Activated CD4-positive, alpha-beta T cell treated with anti-CD3 and anti-CD28 coated beads, Interleukin-10, Interleukin-2, amounts not matched to agents 100 ng/mL and 50 ng/mL, durations not matched to agents 16 hours and 8 hours (primary cell): ENCODE data around the gene MRM1.
A peak's percentile ranks its signal among the peaks of the same experiment; 100 is the strongest.

ENCODE experiments used
- DNase-seq: peaks from one replicate; pipeline ENCODE4 v3.0.0-alpha.2; 2020

Gene MRM1

DNA sequence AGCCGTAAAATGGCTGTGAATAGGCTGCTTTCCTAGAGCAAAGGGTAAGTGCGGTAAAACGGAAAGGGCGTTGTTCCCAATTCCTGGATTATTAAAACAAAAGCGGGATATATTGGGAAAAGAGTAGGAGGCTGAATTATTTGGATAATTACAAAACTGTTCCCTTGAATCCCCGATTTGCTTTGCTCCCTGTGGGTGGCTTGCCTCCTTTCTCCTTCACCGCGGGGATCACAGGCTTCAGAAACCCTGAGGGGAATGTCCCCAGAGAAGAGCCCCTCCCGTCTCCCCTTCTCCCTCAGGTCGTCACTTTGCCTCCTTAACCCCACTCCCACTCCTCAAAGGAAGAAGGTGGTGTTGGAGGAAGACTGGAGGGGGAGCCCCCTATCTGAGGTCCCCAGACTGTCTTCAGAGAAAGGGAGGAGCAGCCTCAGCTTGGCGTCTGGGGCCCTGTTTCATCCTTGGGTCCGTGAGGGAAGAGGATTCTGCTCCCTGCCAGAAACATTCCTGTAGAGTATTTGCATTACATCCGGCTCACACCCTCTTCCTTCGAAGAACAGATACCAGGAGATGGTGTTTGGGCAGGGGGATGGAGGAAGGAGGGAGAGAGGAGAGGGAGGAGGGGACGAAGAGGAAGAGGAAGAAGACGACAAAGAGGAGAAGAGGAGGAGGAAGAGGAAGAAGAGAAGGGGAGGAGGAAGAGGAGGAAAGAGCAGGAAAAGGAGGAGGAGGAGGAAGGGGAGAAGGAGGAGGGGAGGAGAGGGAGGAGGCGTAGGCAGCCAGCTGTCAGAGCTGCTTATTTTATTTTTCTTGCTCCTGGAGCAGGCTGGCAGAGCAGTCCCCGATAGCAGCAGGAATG, 31.8 kb downstream of the MRM1 start:
- DNase-seq, result no peak

DNA sequence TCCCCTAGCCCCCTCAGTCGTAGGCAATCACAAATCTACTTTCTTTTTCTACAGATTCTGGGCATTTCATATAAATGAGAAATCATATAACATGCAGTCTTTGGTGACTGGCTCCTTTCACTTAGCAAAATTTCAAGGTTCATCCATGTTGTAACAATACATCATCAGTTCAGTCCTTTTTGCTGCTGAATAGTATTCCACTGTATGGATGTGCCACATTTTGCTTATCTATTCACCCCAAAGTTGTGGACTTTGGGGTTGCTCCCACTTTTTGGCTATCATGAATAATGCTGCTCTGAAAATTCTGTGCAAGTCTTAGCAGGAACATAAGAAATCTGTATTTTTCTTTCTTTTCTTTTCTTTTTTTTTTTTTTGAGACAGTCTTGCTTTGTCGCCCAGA, 39.0 kb downstream of the MRM1 start:
- no peak for DNase-seq

- no peak for DNase-seq
Measured at GRCh38 chr17:36640836-36641235, 39.5 kb downstream of the MRM1 start.

- no peak for DNase-seq
Measured at GRCh38 chr17:36641331-36641876, 40.0 kb downstream of the MRM1 start.

DNA sequence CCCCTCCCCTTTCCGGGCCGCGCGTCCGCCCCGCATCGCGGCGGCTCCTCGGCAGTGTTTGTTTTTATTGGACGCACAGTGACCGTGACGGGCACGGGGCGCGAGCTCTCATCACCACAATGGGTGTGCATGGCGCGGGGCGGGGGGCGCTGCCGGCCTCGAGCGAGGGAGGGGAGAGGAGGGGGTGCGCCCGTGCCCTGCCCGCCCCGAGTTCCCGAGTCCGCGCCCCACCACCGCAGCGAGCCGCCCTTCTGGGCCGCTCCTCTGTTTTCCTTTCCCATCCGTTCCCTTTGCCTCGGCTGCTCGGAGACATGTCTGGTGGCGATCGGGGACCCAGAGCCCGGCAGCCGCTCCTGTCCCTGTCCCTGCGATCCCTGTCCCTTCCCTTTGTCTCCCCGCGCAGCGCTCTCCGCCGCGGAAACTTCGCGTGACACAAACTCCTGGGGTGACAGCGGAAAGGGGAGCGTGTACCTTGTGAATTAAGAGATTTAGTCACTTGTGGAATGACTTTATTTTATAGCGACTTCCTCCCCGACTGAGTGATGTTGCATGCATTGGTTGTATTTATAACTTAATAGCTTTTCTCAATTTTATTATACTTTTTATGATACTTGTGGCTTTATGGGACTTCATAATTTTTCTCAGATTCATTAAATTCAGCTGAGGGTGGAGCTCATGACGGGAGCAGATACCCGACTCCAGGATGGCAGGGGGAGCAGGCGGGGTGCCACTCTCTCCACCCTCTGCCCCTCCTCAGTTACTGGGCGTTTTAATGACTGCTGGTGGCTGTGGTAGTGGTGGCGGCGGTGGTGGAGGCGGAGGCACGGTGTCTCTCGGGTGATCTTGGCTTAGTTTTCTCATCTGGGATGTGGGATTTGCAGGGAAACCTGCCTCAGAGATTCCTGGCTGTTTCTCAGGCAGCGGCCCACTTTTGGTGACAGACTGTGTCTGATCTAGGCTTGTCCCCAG, 40.8 kb downstream of the MRM1 start:
- peak; percentile 16 for DNase-seq

GRCh38 chr17:36643086-36643685, 41.8 kb downstream of the MRM1 start:
- DNase-seq, result no peak

DNA sequence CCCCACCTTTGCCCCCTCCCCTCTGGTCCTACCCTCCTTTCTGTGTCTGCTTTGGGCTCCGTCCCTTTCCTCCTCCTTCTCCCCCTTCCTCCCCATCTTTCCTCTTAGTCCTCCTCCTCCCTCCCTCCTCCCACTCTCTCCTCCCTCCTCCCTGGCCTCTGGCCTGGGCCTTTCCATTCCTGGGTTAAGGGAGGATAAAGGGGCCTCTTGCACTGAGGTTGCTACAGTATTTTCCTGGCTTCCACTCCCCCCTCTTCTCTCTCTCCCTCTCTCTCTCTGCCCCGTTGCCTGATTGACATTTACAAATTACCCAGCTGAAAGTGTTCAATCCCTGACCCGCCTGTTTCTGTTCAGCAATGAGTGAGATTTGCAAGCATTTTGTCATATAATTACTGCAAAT, 44.0 kb downstream of the MRM1 start:
- DNase-seq, result no peak

DNA sequence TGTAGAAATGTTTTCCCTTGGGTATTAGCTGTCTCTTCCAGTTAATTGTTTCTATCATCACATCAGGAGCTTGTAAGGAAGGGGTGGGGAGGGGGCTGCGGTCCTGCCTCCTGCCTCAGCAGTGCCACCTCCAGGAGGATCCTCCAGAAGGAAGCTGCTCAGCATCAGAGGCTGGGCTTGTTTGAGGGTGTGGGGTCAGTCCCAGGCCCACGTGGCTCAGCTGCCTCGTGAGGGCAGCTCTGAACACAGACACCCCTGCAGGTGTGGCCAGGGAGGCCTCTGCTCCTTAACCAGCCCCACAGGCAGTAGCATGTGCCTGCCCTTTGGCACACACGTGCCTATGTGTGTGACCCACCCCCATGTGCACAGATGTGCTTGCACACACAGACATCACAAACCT, 46.3 kb downstream of the MRM1 start:
- no peak for DNase-seq

DNA sequence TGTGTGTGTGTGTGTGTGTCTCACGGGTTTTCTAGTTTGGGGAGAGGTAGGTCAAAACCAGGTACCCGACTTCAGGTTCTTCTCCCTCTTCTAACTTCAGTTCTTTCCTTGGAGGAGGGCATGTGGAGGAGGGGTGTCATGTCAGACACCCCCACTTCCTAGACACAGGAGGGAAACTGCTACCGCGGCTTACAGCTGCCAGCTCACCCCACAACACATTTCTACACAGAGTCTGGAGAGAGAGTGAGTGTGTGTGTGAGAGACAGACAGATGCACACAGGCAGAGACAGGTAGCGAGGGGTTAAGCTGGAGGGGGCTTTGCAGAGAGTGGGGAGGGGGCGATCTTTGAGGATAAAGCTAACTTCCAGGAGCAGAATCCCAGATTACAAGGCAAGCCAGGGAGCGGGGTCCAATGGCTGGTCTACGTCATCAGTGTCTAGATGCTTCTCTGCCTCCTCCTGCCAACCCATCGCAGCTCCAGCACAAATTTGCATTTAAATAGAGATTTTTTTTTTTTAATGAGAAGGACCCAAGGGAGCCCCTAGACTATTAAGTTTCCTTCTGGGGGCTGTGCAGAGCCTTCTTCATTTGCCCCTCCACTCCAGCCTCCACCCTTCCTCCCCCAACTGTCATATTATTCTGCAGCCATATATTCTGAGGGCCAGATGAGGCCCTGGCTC, 48.9 kb downstream of the MRM1 start:
- DNase-seq, result no peak

GRCh38 chr17:36653374-36653773, 52.0 kb downstream of the MRM1 start:
- no peak for DNase-seq

DNA sequence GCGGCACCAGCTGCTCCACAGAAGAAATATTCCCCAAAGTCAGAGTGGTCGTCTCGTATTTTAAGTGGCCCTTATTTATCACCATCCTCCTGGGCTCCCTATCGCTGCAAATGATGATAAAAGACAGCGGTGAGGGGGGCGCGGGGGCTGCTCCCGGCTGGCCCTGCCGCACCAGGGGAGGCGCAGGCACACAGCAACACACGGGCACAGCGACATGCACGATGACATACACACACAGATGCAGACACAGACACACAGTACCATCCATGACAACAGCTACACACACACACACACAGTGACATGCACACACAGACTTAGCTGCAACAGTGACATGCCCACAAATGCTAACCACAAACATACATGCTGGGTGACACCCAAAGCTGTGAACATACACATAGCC, 52.5 kb downstream of the MRM1 start:
- no peak for DNase-seq

- no peak for DNase-seq
Measured at GRCh38 chr17:36655726-36656125, 54.3 kb downstream of the MRM1 start.

DNA sequence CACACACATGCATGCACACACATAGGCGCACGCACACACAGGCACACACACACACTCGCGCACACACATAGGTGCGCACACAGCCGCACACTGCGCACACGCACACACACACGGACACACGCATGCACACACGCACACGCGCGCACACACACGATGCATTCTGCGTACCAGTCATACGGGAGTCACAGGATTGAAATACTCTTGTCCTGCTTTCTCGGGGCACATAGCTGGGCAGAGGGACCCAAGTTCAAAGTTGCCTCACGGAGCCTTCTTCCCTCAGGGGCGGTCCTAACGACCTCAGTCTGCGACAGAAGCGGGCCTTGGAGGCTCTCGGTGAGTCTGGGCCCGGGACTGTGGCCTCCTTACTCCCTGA, 56.0 kb downstream of the MRM1 start:
- DNase-seq, result no peak

DNA sequence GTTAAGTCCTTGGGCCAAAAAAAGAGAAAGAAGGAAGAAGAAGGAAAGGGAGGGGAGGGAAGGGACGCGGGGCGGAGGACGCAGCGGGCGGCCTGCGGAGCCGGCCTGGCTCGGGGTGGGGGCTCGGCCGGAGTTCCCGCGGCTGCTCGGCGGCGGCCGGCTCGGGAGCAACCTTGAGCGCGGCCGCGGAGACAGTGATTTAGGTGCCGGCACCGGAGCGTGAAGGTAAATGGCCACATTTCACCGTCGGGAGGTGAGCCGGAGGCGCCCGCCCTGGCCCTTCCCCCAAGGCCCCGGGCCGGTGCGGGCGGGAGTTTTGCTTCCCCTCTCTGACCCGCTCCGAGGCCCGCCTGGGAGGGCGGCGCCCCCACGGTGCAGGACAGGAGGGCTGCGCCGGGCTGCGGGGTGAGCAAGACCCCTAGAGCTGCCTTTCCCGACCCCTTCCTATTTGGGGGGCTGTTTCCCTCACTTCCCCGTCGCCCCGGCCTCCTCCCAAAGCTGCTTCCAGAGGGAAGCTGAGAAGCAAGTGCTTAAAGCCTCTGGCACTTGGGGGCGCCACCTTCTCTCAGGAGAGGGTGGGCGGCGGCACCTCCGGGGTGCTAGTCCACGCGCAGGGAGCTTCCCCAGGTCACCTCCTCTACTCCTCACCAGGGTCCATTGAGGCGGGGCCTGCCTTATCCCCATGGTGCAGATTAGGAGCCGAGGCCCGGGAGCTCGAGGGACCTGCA, 56.5 kb downstream of the MRM1 start:
- no peak for DNase-seq
